T-helper 2 cell treated with Interferon-gamma antibody and Interleukin-4, amounts not matched to agents 100 ng/mL and 5 ng/mL, for 36 hours (primary cell): ENCODE measurements around the gene ADIRF. TPM values are rescaled to one million over a fixed set of nuclear protein-coding genes. Genes with fewer than 3 reads are reported as not detected.
"Not testable (repeated sequence)": the region's sequence is repeated elsewhere in the genome, so short reads cannot be mapped to it uniquely, and the experiment has no call there.

Experiments used
- intact Hi-C: fragments of 100-400 bp; cut with micrococcal nuclease; formaldehyde crosslinking; loops from one replicate; pipeline ENCODE4 v1.15.1; 2023
- total RNA-seq: library from RNA; stranded (reverse); gene quantifications from 2 replicates; pipeline ENCODE4 v1.2.3, GENCODE V29; 2022

The ADIRF gene
- total RNA-seq, 1 donor from 2014 or later, result not detected

DNA sequence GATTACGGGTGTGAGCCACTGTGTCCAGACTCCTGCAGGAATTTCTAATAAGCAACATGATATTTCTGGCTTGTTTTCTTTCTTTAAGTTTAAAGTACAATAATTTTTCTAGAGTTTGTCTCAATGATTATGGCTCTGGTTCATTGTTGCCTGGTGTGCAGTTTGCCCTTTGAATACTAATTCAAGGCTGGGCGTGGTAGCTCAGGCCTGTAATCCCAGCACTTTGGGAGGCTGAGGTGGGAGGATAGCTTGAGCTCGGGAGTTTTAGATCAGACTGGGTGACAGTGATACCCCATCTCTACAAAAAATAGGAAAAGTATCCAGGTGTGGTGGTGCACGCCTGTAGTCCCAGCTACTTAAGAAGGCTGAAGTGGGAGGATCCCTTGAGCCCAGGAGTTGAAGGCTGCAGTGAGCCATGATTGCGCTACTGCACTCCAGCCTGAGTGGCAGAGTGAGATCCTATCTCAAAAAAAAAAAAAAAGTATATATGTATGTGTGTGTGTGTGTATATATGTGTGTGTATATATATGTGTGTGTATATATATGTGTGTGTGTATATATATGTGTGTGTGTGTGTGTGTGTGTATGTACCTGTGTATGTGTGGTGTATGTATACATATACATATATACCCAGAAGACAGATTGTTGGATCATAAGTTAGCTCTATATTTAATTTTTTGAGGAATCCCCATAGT, 8.2 kb downstream of the ADIRF start:
- intact Hi-C loops, result no loop called here

- intact Hi-C loops, result not testable (repeated sequence)
These were observed 10.2 kb downstream of the ADIRF start for GRCh38 chr10:86978457-86978856.

GRCh38 chr10:86979296-86979818, 11.1 kb downstream of the ADIRF start:
- intact Hi-C loops, result no loop called here

DNA sequence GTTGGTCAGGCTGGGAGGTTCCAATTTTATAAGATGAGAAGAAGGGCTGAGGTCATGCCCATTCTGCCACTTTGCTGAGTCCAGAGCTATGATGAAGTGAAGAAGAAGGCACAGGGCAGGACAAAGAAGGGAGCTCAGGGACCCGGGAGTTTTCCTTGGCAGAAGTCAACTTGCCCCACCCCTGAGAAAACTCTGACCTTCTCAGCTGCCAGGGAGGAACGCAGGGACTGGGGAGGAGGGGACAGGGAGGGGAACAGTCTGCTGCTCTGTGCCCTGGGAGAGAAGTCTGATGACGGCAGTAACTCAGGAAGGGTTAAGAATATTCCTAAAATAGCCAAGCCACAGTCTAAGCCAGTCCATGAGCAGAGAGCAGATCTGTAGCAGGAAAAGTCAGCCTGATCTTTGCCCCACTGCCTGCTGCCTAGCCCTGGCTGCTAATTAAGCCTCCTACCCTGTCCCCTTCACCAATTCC, 11.7 kb downstream of the ADIRF start:
- intact Hi-C loops, result no loop called here

GRCh38 chr10:86981020-86981419, 12.7 kb downstream of the ADIRF start:
- intact Hi-C loops, result not testable (repeated sequence)

GRCh38 chr10:86981716-86982115, 13.4 kb downstream of the ADIRF start:
- intact Hi-C loops, result no loop called here

DNA sequence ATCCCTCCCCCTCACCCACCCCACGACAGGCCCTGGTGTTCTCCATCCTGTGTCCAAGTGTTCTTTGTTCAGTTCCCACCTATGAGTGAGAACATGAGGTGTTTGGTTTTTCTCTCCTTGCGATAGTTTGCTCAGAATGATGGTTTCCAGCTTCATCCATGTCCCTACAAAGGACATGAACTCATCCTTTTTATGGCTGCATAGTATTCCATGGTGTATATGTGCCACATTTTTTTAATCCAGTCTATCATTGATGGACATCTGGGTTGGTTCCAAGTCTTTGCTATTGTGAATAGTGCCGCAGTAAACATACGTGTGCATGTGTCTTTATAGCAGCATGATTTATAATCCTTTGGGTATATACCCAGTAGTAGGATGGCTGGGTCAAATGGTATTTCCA, 16.2 kb downstream of the ADIRF start:
- intact Hi-C loops, result not testable (repeated sequence)

- intact Hi-C loops, result no loop called here
These were observed 20.2 kb downstream of the ADIRF start for GRCh38 chr10:86988520-86988919.

DNA sequence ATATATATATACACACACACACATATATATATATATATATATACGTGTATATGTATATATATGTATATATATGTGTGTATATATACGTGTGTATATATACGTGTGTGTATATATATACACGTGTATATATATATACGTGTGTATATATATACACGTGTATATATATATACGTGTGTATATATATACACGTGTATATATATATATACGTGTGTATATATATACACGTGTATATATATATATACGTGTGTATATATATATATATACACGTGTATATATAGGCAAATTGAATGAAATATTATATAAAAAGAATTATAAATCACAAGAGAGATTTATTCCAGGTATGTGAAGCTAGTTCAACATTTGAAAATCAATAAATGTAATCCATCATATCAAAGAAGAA, 23.1 kb downstream of the ADIRF start:
- intact Hi-C loops, result not testable (repeated sequence)

- intact Hi-C loops, result no loop called here
These were observed 24.2 kb downstream of the ADIRF start for GRCh38 chr10:86992456-86992855.

DNA sequence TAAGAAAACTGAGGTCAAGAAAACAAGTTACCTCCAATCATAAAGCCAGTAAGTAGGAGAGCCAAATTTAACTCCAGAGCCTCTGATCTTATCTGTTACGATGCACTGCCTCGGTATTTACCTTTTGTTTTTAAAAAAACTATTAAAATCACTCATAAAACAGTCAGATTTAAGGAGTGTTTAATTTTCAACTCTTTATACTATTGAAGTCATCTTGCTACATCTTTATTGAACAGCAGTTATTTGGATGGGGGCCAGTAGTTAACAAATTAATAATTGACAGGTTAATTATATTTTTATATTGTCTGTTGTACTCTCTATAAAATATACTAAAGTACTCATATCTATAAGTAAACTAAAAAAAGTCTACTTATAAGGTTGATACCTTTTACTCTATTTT, 24.6 kb downstream of the ADIRF start:
- intact Hi-C loops, result no loop called here

- intact Hi-C loops, result not testable (repeated sequence)
These were observed 31.6 kb downstream of the ADIRF start for GRCh38 chr10:86999802-87000403.

- intact Hi-C loops, result no loop called here
These were observed 32.2 kb downstream of the ADIRF start for GRCh38 chr10:87000491-87000890.

GRCh38 chr10:87007124-87007523, 38.8 kb downstream of the ADIRF start:
- intact Hi-C loops, result not testable (repeated sequence)

DNA sequence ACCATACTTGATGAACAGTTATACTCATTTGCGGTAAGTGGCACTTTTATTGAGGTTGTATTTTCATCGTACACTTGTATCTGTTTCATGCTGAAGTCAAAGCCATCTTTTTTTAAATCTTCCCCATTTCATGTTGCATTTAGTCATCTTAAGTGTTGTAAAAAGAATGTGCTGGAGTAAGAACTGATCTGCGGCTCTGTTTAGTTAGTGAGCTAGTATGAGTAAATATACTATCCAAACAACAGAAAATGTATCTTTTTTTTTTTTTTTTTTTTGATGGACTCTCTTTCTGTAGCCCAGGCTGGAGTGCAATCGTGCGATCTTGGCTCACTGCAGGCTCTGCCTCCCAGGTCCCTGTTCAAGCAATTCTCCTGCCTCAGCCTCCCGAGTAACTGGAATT, 39.4 kb downstream of the ADIRF start:
- intact Hi-C loops, result not testable (repeated sequence)

DNA sequence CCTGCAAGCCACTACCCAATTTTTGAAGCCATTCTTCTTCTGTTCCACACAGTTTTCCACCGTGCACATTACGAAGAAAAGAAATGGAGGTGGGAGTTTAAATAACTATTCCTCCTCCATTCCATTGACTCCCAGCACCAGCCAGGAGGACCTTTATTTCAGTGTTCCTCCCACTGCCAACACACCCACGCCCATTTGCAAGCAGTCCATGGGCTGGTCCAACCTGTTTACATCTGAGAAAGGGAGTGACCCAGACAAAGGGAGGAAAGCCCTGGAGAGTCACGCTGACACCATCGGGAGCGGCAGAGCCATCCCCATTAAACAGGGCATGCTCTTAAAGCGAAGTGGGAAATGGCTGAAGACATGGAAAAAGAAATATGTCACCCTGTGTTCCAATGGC, 40.0 kb downstream of the ADIRF start:
- intact Hi-C loops, result not testable (repeated sequence)

- intact Hi-C loops, result not testable (repeated sequence)
These were observed 40.9 kb downstream of the ADIRF start for GRCh38 chr10:87009134-87009696.

- intact Hi-C loops, result not testable (repeated sequence)
These were observed 45.2 kb downstream of the ADIRF start for GRCh38 chr10:87013528-87013927.

GRCh38 chr10:87014986-87015716, 46.9 kb downstream of the ADIRF start:
- intact Hi-C loops, result not testable (repeated sequence)

GRCh38 chr10:87018127-87018526, 49.8 kb downstream of the ADIRF start:
- intact Hi-C loops, result not testable (repeated sequence)

DNA sequence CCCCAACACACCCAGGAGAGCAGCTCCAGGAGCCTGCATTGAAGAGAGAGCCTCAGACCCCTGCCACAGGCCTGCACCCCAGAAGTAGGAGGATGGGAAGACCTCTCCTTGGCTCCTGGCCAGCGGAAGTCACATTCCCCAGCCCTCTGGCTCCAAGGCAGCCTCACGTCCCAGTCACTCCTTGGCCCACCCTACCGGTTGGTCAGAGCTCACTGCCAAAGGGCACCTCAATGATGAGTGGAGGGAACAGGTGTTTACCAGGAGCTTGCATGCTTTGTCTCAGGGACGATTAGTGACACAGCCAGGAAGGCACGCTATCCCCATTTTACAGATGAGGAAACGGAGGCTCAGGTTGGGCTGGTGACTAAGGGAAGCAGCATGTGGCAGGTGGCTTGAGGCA, 50.8 kb downstream of the ADIRF start:
- intact Hi-C loops, result not testable (repeated sequence)

DNA sequence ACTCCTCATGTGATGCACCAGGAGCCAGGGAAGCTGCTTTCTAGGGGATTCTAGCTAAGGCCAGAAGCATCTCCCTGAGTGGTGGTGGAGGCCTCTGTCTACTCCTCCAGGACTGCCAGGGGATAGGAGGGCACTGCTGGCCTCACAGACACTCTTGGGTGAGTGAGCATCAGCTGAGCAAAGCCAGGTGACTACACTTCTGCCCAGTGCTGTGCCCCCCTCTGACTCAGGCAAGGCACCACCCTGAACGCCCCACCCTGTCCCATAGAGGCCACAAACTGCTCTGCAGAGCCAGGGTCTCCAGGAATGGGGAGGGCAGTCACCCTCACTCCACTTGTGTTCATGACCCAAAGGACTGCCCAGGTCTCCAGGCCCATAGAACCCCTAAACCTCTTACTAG, 51.2 kb downstream of the ADIRF start:
- intact Hi-C loops, result not testable (repeated sequence)
